H9 (cell line): Measurements from ENCODE around the gene TSC22D4. TPM values are rescaled to one million over a fixed set of nuclear protein-coding genes. Genes with fewer than 3 reads are reported as not detected.
A peak's percentile ranks its signal among the peaks of the same experiment; 100 is the strongest.

Source experiments
- DNase-seq: peaks from one replicate; pipeline ENCODE4 v3.0.0-alpha.2; 2017
- H2AFZ ChIP-seq: one replicate; pipeline ENCODE4 v1.6.1; 2013; ENCODE audit warnings: mild to moderate bottlenecking, low read length, control low read depth, moderate library complexity
- H2AK5ac ChIP-seq: 2 replicates; pipeline ENCODE4 v1.6.1; 2013; ENCODE audit warnings: low read length, control low read depth, mixed read lengths; ENCODE audit not compliant: insufficient read length
- H2BK120ac ChIP-seq: one replicate; pipeline ENCODE4 v1.6.1; 2013; ENCODE audit warnings: low read depth, mild to moderate bottlenecking, low read length, control low read depth, inconsistent platforms; ENCODE audit not compliant: poor library complexity, severe bottlenecking
- H2BK12ac ChIP-seq: 2 replicates; pipeline ENCODE4 v1.6.1; 2013; ENCODE audit warnings: low read length, control low read depth, mixed read lengths, low read depth; ENCODE audit not compliant: insufficient read length
- H2BK15ac ChIP-seq: 2 replicates; pipeline ENCODE4 v1.6.1; 2013; ENCODE audit warnings: low read depth, low read length, control low read depth
- H2BK20ac ChIP-seq: one replicate; pipeline ENCODE4 v1.6.1; 2013; ENCODE audit warnings: low read depth, mild to moderate bottlenecking, low read length, control low read depth, inconsistent platforms; ENCODE audit not compliant: poor library complexity, severe bottlenecking
- H2BK5ac ChIP-seq: 2 replicates; pipeline ENCODE4 v1.6.1; 2013; ENCODE audit warnings: low read length, control low read depth, mixed read lengths; ENCODE audit not compliant: insufficient read length
- H3K14ac ChIP-seq: 2 replicates; pipeline ENCODE4 v1.6.1; 2013; ENCODE audit warnings: low read length, control low read depth; ENCODE audit not compliant: insufficient read depth
- H3K18ac ChIP-seq: 2 replicates; pipeline ENCODE4 v1.6.1; 2013; ENCODE audit warnings: low read depth, mild to moderate bottlenecking, mixed read lengths, low read length, control low read depth; ENCODE audit not compliant: insufficient read length
- H3K23ac ChIP-seq: 2 replicates; pipeline ENCODE4 v1.6.1; 2013; ENCODE audit warnings: low read length, control low read depth, mixed read lengths, low read depth; ENCODE audit not compliant: insufficient read length
- H3K23me2 ChIP-seq: 2 replicates; pipeline ENCODE4 v1.6.1; 2013; ENCODE audit warnings: low read depth, mild to moderate bottlenecking, mixed read lengths, low read length, control low read depth; ENCODE audit not compliant: insufficient read length, poor library complexity, severe bottlenecking
- H3K27ac ChIP-seq: 2 replicates; pipeline ENCODE4 v1.5.1; 2013; ENCODE audit warnings: low read length, control low read depth, mixed read lengths, low read depth; ENCODE audit not compliant: insufficient read length
- H3K27me3 ChIP-seq: 2 replicates; pipeline ENCODE4 v1.6.1; 2013; ENCODE audit warnings: low read length, control low read depth, inconsistent platforms; ENCODE audit not compliant: insufficient read depth
- H3K4ac ChIP-seq: 2 replicates; pipeline ENCODE4 v1.6.1; 2013; ENCODE audit warnings: low read depth, mild to moderate bottlenecking, control low read depth, inconsistent platforms, low read length, moderate library complexity
- H3K4me1 ChIP-seq: 2 replicates; pipeline ENCODE4 v1.6.1; 2013; ENCODE audit warnings: low read length, control low read depth, inconsistent platforms; ENCODE audit not compliant: insufficient read depth
- H3K4me2 ChIP-seq: 2 replicates; pipeline ENCODE4 v1.6.1; 2013; ENCODE audit warnings: low read length, control low read depth, mixed read lengths; ENCODE audit not compliant: insufficient read length, insufficient read depth
- H3K56ac ChIP-seq: 2 replicates; pipeline ENCODE4 v1.6.1; 2013; ENCODE audit warnings: low read depth, mild to moderate bottlenecking, mixed read lengths, low read length, control low read depth; ENCODE audit not compliant: insufficient read length
- H3K79me1 ChIP-seq: 2 replicates; pipeline ENCODE4 v1.6.1; 2013; ENCODE audit warnings: low read depth, mild to moderate bottlenecking, moderate library complexity, low read length, control low read depth, inconsistent platforms; ENCODE audit not compliant: insufficient read depth, poor library complexity, severe bottlenecking
- H3K79me2 ChIP-seq: 2 replicates; pipeline ENCODE4 v1.6.1; 2013; ENCODE audit warnings: low read length, control low read depth, inconsistent platforms; ENCODE audit not compliant: insufficient read depth
- H3K9ac ChIP-seq: 2 replicates; pipeline ENCODE4 v1.6.1; 2013; ENCODE audit warnings: low read length, control low read depth, mixed read lengths; ENCODE audit not compliant: insufficient read length; ENCODE audit errors: extremely low read depth
- H3K9me3 ChIP-seq: one replicate; pipeline ENCODE4 v1.6.1; 2013; ENCODE audit warnings: low read depth, low read length, inconsistent platforms; ENCODE audit not compliant: control insufficient read depth
- H3T11ph ChIP-seq: one replicate; pipeline ENCODE4 v1.6.1; 2013; ENCODE audit warnings: mild to moderate bottlenecking, low read length, control low read depth, inconsistent platforms
- H4K20me1 ChIP-seq: one replicate; pipeline ENCODE4 v1.6.1; 2013; ENCODE audit not compliant: control insufficient read depth, insufficient read length, insufficient read depth
- H4K5ac ChIP-seq: 2 replicates; pipeline ENCODE4 v1.6.1; 2013; ENCODE audit warnings: low read depth, mild to moderate bottlenecking, mixed read lengths, low read length, control low read depth; ENCODE audit not compliant: insufficient read length
- H4K8ac ChIP-seq: replicated peaks from 2 replicates; pipeline ENCODE4 v1.6.1; 2013; ENCODE audit warnings: low read length, control low read depth, mixed read lengths, low read depth; ENCODE audit not compliant: insufficient read length
- H4K91ac ChIP-seq: 2 replicates; pipeline ENCODE4 v1.6.1; 2013; ENCODE audit warnings: low read depth, mild to moderate bottlenecking, moderate library complexity, mixed read lengths, low read length, control low read depth; ENCODE audit not compliant: insufficient read length
- H3K27ac Mint-ChIP-seq, 3 experiments: 2 replicates in 2 of 3; 3 replicates in 1 of 3; pipeline ENCODE4 v1.8.0; 2020 to 2021; ENCODE audit warnings: mixed read lengths in 3 of 3, mild to moderate bottlenecking in 1 of 3, moderate library complexity in 1 of 3
- H3K27me3 Mint-ChIP-seq: 2 replicates; pipeline ENCODE4 v1.8.0; 2021; ENCODE audit warnings: low read depth, mild to moderate bottlenecking, moderate library complexity, mixed read lengths
- H3K36me3 Mint-ChIP-seq, 3 experiments: 2 replicates in 2 of 3; 3 replicates in 1 of 3; pipeline ENCODE4 v1.8.0; 2020 to 2021; ENCODE audit warnings: low read depth in 3 of 3, mixed read lengths in 3 of 3; ENCODE audit not compliant: insufficient read depth in 1 of 3
- H3K4me1 Mint-ChIP-seq, 2 experiments: 2 replicates each; pipeline ENCODE4 v1.8.0; 2020; ENCODE audit warnings: mixed read lengths in 2 of 2
- H3K4me3 Mint-ChIP-seq, 2 experiments: 2 replicates in 1 of 2; 3 replicates in 1 of 2; pipeline ENCODE4 v1.8.0; 2020 to 2021; ENCODE audit warnings: mild to moderate bottlenecking in 2 of 2, mixed read lengths in 2 of 2, moderate library complexity in 1 of 2
- H3K9me3 Mint-ChIP-seq, 2 experiments: 2 replicates in 1 of 2; 3 replicates in 1 of 2; pipeline ENCODE4 v1.8.0; 2020; ENCODE audit warnings: mild to moderate bottlenecking in 2 of 2, mixed read lengths in 2 of 2, moderate library complexity in 1 of 2
- CTCF ChIP-seq: fragments of 200-600 bp; sonication (generic); conservative IDR thresholded peaks from 3 replicates; pipeline ENCODE4 v1.8.0; 2021; ENCODE audit warnings: antibody characterized with exemption, mild to moderate bottlenecking
- WGBS: extraction: QIAGEN DNeasy Blood & Tissue Kit; methylation state at CpG from one replicate; pipeline ENCODE4 v1.1.7; 2013; ENCODE audit warnings: missing lambda C conversion rate, low lambda C conversion rate, mixed read lengths; ENCODE audit not compliant: insufficient read length; ENCODE audit errors: extremely low coverage; 5-methylcytosine and 5-hydroxymethylcytosine counted together
- total RNA-seq: library from RNA; stranded (reverse); gene quantifications from 2 replicates; pipeline ENCODE4 v1.2.1, GENCODE V29; 2021

The TSC22D4 gene
- total RNA-seq, 1 experiment from 2014 or later = 17.5 TPM

GRCh38 chr7:100443096-100443840 lies 35.7 kb downstream of the TSC22D4 start:
- H3K27ac Mint-ChIP-seq = peak overlapping the region in 1 of 3 experiments; percentile 82; a peak in 4 of 7 replicates
- Histone ChIP-seq H2BK15ac (no peak overlapping the region), H3K14ac (no peak overlapping the region)

More at GRCh38 chr7:100443096-100443840, 35.7 kb downstream of the TSC22D4 start:
- no CpG with 5 or more reads among the region's 9 CpGs for WGBS
- H3K79me2 ChIP-seq = no peaks in the 10 kb centered on the region
- no peak overlapping the region for H2AK5ac ChIP-seq
- H3K9me3 ChIP-seq = no peaks in the 10 kb centered on the region
- H3K4ac ChIP-seq = no peak overlapping the region
- H3K4me1 Mint-ChIP-seq = peaks cover 6 to 9% of the 10 kb centered on the region in 2 experiments
- no peak overlapping the region for H3K27ac ChIP-seq
- H2BK5ac ChIP-seq = no peak overlapping the region
- H3K36me3 Mint-ChIP-seq = peaks cover 0 to 13% (median 0%) of the 10 kb centered on the region in 3 experiments; a peak in 2 of 7 replicates
- no peak overlapping the region for H4K5ac ChIP-seq
- no peaks in the 10 kb centered on the region for H3K9me3 Mint-ChIP-seq
- TF ChIP-seq CTCF = no peak
- no peaks in the 10 kb centered on the region for H3K79me1 ChIP-seq
- H2BK12ac ChIP-seq = no peak overlapping the region
- no peak for DNase-seq
- no peaks in the 10 kb centered on the region for H4K20me1 ChIP-seq
- no peaks in the 10 kb centered on the region for H3K23me2 ChIP-seq
- no peaks in the 10 kb centered on the region for H3K4me1 ChIP-seq
- H2BK20ac ChIP-seq = no peak overlapping the region
- no peak overlapping the region for H3K4me2 ChIP-seq
- no peaks in the 10 kb centered on the region for H3K27me3 Mint-ChIP-seq
- H3K9ac ChIP-seq = no peak overlapping the region
- H4K91ac ChIP-seq = no peak overlapping the region
- no peak overlapping the region for H2AFZ ChIP-seq
- no peak overlapping the region for H2BK120ac ChIP-seq
- no peaks in the 10 kb centered on the region for H3K27me3 ChIP-seq
- H3K56ac ChIP-seq = no peak overlapping the region
- no peak overlapping the region for H3T11ph ChIP-seq
- no peak overlapping the region for H3K18ac ChIP-seq
- H3K23ac ChIP-seq = no peak overlapping the region
- H3K4me3 Mint-ChIP-seq = no peak overlapping the region
- H4K8ac ChIP-seq = no peak overlapping the region
